ENCODE measurements around the gene KCNIP4. TPM values are rescaled to one million over a fixed set of nuclear protein-coding genes. Genes with fewer than 3 reads are reported as not detected.

KCNIP4 gene
- total and polyA plus RNA-seq, 2 of the 8 experiments (the other 6 are each of a cell fraction or from before 2014, with no cell fraction given) = 0.06 TPM; not detected in 1

DNA sequence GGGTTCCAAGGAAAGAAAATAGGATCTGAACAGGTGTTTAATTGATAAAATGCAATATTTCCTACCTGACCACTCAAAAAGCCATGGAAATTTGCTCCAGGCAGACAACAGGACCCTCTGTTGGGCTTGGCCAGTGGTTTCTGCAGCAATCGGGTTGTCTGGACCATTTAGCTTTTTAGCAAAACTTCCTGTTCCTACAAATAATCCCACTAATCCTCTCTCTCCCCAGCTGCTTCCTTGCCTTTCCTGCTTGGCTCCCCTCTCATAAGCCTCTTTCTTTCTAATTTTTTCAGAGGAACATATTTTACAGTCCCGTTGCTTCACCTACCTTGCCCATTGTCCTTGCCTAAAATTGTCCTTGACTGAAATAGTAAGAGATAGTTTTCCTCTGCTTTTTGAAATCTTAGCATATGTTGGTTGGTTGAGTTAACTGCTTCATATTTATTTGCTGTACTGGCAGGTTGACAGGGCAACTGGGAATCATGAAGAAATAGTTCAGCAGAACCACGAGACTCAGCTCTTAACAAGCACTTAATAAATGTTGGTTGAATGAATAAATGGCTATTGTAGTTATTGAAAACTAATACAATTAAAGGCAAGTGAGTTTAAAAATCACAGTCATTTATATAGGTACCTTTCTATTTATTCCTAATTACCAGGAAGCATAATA lies 259.8 kb downstream of the KCNIP4 start:
- no peak overlapping the region for H2BK15ac ChIP-seq (ENCODE audit: low read length)
- FAIRE-seq = no peak
- H3K79me2 ChIP-seq (ENCODE audit: control insufficient read depth in 1 of 2, insufficient read depth in 2 of 2, low read length in 2 of 2) = no peaks in the 10 kb centered on the region
- H3K4ac ChIP-seq (replicated peaks; ENCODE audit: insufficient read length, low read depth, low read length) = no peak overlapping the region
- H2AK5ac ChIP-seq (ENCODE audit: low read depth, low read length) = no peak overlapping the region
- no peaks in the 10 kb centered on the region for H3K4me1 ChIP-seq (replicated peaks in 1 of 4; ENCODE audit: control insufficient read depth in 3 of 4, insufficient read depth in 4 of 4, low read length in 3 of 4)
- no peak overlapping the region for H3K27ac ChIP-seq (ENCODE audit: low read depth, low read length)
- H4K5ac ChIP-seq (ENCODE audit: insufficient read length, low read depth, low read length) = no peak overlapping the region
- H3K9me3 ChIP-seq (ENCODE audit: insufficient read depth in 2 of 2, low read depth in 1 of 2, low read length in 1 of 2) = no peaks in the 10 kb centered on the region
- POLR2A ChIA-PET (ENCODE audit: partially characterized antibody) = no interaction called here
- no peak overlapping the region for H3K14ac ChIP-seq (ENCODE audit: insufficient read length)
- CTCF ChIA-PET (ENCODE audit: partially characterized antibody) = interaction anchor here (0.5 kb wide), 1 partner anchor 8 kb away, joined by 3 read pairs; no protein-coding TSS in a partner anchor
- no peaks in the 10 kb centered on the region for H3K36me3 ChIP-seq (ENCODE audit: control insufficient read depth in 2 of 4, insufficient read depth in 4 of 4, low read length in 3 of 4)
- H4K20me1 ChIP-seq (replicated peaks in 1 of 2; ENCODE audit: control insufficient read depth in 1 of 2, insufficient read depth in 2 of 2, low read length in 2 of 2) = no peaks in the 10 kb centered on the region
- H4K8ac ChIP-seq (ENCODE audit: extremely low read depth, insufficient read depth, low read length) = no peak overlapping the region
- H3K4me3 ChIP-seq (ENCODE audit: extremely low read depth in 1 of 4, insufficient read depth in 2 of 4, low read depth in 3 of 4, low read length in 4 of 4) = no peak overlapping the region
- H4K91ac ChIP-seq (replicated peaks; ENCODE audit: insufficient read length, low read length) = no peak overlapping the region
- no peak overlapping the region for H3K56ac ChIP-seq (replicated peaks; ENCODE audit: insufficient read length, low read depth, low read length)
- no peak overlapping the region for H2BK12ac ChIP-seq (ENCODE audit: low read depth, low read length)
- H2BK20ac ChIP-seq (ENCODE audit: low read length) = no peak overlapping the region
- no peak for TF ChIP-seq SIX5 (IDR thresholded peaks at IDR 0.05; ENCODE audit: low read depth, low read length)
- no peak for TF ChIP-seq SP2 (IDR thresholded peaks at IDR 0.05; ENCODE audit: low read length)
- no peak for TF ChIP-seq KDM4A (IDR thresholded peaks at IDR 0.05; ENCODE audit: low read depth, low read length, severe bottlenecking)
- TF ChIP-seq BRCA1 (IDR thresholded peaks at IDR 0.05; ENCODE audit: low read depth, low read length) = no peak
- no peak for TF ChIP-seq POLR2A (IDR thresholded peaks at IDR 0.05; ENCODE audit: control extremely low read depth in 1 of 2, low read depth in 2 of 2, low read length in 2 of 2)
- TF ChIP-seq, protein P1, sequence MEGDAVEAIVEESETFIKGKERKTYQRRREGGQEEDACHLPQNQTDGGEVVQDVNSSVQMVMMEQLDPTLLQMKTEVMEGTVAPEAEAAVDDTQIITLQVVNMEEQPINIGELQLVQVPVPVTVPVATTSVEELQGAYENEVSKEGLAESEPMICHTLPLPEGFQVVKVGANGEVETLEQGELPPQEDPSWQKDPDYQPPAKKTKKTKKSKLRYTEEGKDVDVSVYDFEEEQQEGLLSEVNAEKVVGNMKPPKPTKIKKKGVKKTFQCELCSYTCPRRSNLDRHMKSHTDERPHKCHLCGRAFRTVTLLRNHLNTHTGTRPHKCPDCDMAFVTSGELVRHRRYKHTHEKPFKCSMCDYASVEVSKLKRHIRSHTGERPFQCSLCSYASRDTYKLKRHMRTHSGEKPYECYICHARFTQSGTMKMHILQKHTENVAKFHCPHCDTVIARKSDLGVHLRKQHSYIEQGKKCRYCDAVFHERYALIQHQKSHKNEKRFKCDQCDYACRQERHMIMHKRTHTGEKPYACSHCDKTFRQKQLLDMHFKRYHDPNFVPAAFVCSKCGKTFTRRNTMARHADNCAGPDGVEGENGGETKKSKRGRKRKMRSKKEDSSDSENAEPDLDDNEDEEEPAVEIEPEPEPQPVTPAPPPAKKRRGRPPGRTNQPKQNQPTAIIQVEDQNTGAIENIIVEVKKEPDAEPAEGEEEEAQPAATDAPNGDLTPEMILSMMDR (IDR thresholded peaks at IDR 0.05; ENCODE audit: control extremely low read depth in 1 of 3, insufficient read depth in 1 of 3, low read depth in 1 of 3, low read length in 3 of 3) = no peak
- no peak overlapping the region for H2BK120ac ChIP-seq (replicated peaks; ENCODE audit: low read depth, low read length)
- no peak overlapping the region for H3K9ac ChIP-seq (replicated peaks in 1 of 4; ENCODE audit: extremely low read depth in 1 of 4, low read depth in 3 of 4, low read length in 3 of 4)
- no peaks in the 10 kb centered on the region for H3K79me1 ChIP-seq (ENCODE audit: low read depth, low read length)
- no peak for DNase-seq (ENCODE audit: low read depth in 1 of 2, low spot score in 2 of 2)
- no peak overlapping the region for H3K18ac ChIP-seq (ENCODE audit: extremely low read depth, low read length)
- H2AFZ ChIP-seq (ENCODE audit: low read length) = no peak overlapping the region
- no peak overlapping the region for H3K23ac ChIP-seq (ENCODE audit: insufficient read length)
- H3K23me2 ChIP-seq (ENCODE audit: low read depth, low read length) = no peaks in the 10 kb centered on the region
- H3K4me2 ChIP-seq (ENCODE audit: insufficient read depth in 1 of 2, low read depth in 2 of 2, low read length in 2 of 2) = no peak overlapping the region
- no peaks in the 10 kb centered on the region for H3K27me3 ChIP-seq (replicated peaks in 1 of 4; ENCODE audit: control insufficient read depth in 3 of 4, extremely low read depth in 1 of 4, insufficient read depth in 3 of 4, low read length in 3 of 4)
- WGBS, 2 experiments (ENCODE audit: extremely low coverage in 1 of 2, insufficient coverage in 1 of 2, insufficient read length in 1 of 2, insufficient replicate concordance in 2 of 2, low coverage in 1 of 2, low lambda C conversion rate in 2 of 2, missing lambda C conversion rate in 1 of 2) = 96% methylated on average over 3 of the region's 3 CpGs; no CpG with 5 or more reads in 1 of the 2 experiments
- no peak overlapping the region for H2BK5ac ChIP-seq (ENCODE audit: low read depth, low read length)

All from H1 (cell line).